ENCODE results near the gene DOK7.

The DOK7 gene

GRCh38 chr4:3430524-3430923 lies 32.6 kb upstream of the DOK7 start:
- H3K4me2 ChIP-seq (ENCODE audit: low read depth, low read length): no peak overlapping the region
- no peaks in the 10 kb centered on the region for H3K36me3 ChIP-seq (replicated peaks; ENCODE audit: insufficient read depth, low read length)
- H3K9me2 ChIP-seq (replicated peaks; ENCODE audit: insufficient read depth, low read length): no peaks in the 10 kb centered on the region
- H3K4me3 ChIP-seq (ENCODE audit: low read length): no peak overlapping the region
- TF ChIP-seq CTCF (IDR thresholded peaks at IDR 0.05; ENCODE audit: low read length): no peak
- no peak for TF ChIP-seq EZH2 (optimal IDR thresholded peaks at IDR 0.05; ENCODE audit: low read depth, low read length)
- TF ChIP-seq EZH2phosphoT487 (IDR thresholded peaks at IDR 0.05; ENCODE audit: low read length): no peak
- no peaks in the 10 kb centered on the region for H3K79me2 ChIP-seq (ENCODE audit: low read length)
- no peaks in the 10 kb centered on the region for H3K9me3 ChIP-seq (replicated peaks; ENCODE audit: insufficient read depth, low read length)
- H3K27me3 ChIP-seq (replicated peaks; ENCODE audit: insufficient read depth, low read length): no peaks in the 10 kb centered on the region
- no peak for DNase-seq
- no peak overlapping the region for H2AFZ ChIP-seq (ENCODE audit: low read length)
- no peak overlapping the region for H3K27ac ChIP-seq (ENCODE audit: low read length)
- no peaks in the 10 kb centered on the region for H3F3A ChIP-seq (ENCODE audit: insufficient read depth, low read length)
- no peaks in the 10 kb centered on the region for H4K20me1 ChIP-seq (ENCODE audit: insufficient read depth, low read length)
- no peaks in the 10 kb centered on the region for H3K4me1 ChIP-seq (ENCODE audit: low read length)
- no peak overlapping the region for H3K9ac ChIP-seq (ENCODE audit: low read length)

- H2AFZ ChIP-seq (ENCODE audit: low read length): no peak overlapping the region
- no peaks in the 10 kb centered on the region for H3K79me2 ChIP-seq (ENCODE audit: low read length)
- no peak for DNase-seq
- no peak overlapping the region for H3K4me3 ChIP-seq (ENCODE audit: low read length)
- no peak overlapping the region for H3K9ac ChIP-seq (ENCODE audit: low read length)
- TF ChIP-seq CTCF (IDR thresholded peaks at IDR 0.05; ENCODE audit: low read length): no peak
- no peak for TF ChIP-seq EZH2phosphoT487 (IDR thresholded peaks at IDR 0.05; ENCODE audit: low read length)
- TF ChIP-seq EZH2 (optimal IDR thresholded peaks at IDR 0.05; ENCODE audit: low read depth, low read length): no peak
- no peaks in the 10 kb centered on the region for H3K9me3 ChIP-seq (replicated peaks; ENCODE audit: insufficient read depth, low read length)
- H3K4me2 ChIP-seq (ENCODE audit: low read depth, low read length): no peak overlapping the region
- no peaks in the 10 kb centered on the region for H4K20me1 ChIP-seq (ENCODE audit: insufficient read depth, low read length)
- no peaks in the 10 kb centered on the region for H3F3A ChIP-seq (ENCODE audit: insufficient read depth, low read length)
- no peaks in the 10 kb centered on the region for H3K4me1 ChIP-seq (ENCODE audit: low read length)
- H3K27ac ChIP-seq (ENCODE audit: low read length): no peak overlapping the region
- no peaks in the 10 kb centered on the region for H3K36me3 ChIP-seq (replicated peaks; ENCODE audit: insufficient read depth, low read length)
- H3K9me2 ChIP-seq (replicated peaks; ENCODE audit: insufficient read depth, low read length): no peaks in the 10 kb centered on the region
- H3K27me3 ChIP-seq (replicated peaks; ENCODE audit: insufficient read depth, low read length): no peaks in the 10 kb centered on the region
Observed at GRCh38 chr4:3431446-3431993, 31.6 kb upstream of the DOK7 start.

- no peak for DNase-seq
- H2AFZ ChIP-seq (ENCODE audit: low read length): no peak overlapping the region
- no peaks in the 10 kb centered on the region for H3K27me3 ChIP-seq (replicated peaks; ENCODE audit: insufficient read depth, low read length)
- H3F3A ChIP-seq (ENCODE audit: insufficient read depth, low read length): no peaks in the 10 kb centered on the region
- TF ChIP-seq EZH2 (optimal IDR thresholded peaks at IDR 0.05; ENCODE audit: low read depth, low read length) (no peak), EZH2phosphoT487 (IDR thresholded peaks at IDR 0.05; ENCODE audit: low read length) (no peak), CTCF (IDR thresholded peaks at IDR 0.05; ENCODE audit: low read length) (no peak)
- no peaks in the 10 kb centered on the region for H4K20me1 ChIP-seq (ENCODE audit: insufficient read depth, low read length)
- no peaks in the 10 kb centered on the region for H3K4me1 ChIP-seq (ENCODE audit: low read length)
- no peak overlapping the region for H3K4me3 ChIP-seq (ENCODE audit: low read length)
- no peaks in the 10 kb centered on the region for H3K36me3 ChIP-seq (replicated peaks; ENCODE audit: insufficient read depth, low read length)
- no peak overlapping the region for H3K4me2 ChIP-seq (ENCODE audit: low read depth, low read length)
- no peaks in the 10 kb centered on the region for H3K79me2 ChIP-seq (ENCODE audit: low read length)
- no peak overlapping the region for H3K27ac ChIP-seq (ENCODE audit: low read length)
- H3K9ac ChIP-seq (ENCODE audit: low read length): no peak overlapping the region
- no peaks in the 10 kb centered on the region for H3K9me3 ChIP-seq (replicated peaks; ENCODE audit: insufficient read depth, low read length)
- no peaks in the 10 kb centered on the region for H3K9me2 ChIP-seq (replicated peaks; ENCODE audit: insufficient read depth, low read length)
Observed at GRCh38 chr4:3432381-3432790, 30.7 kb upstream of the DOK7 start.

Measured in MM.1S (cell line).